SK-N-SH (cell line): ENCODE results near the gene NEURL3.
"Not testable (repeated sequence)": the region's sequence is repeated elsewhere in the genome, so short reads cannot be mapped to it uniquely, and the experiment has no call there.

Experiments used
- EP300 ChIP-seq, 2 experiments: IDR thresholded peaks; 2 replicates each; pipeline versions ENCODE4 v1.4.0 to v1.6.1; 2012; ENCODE audit warnings: borderline replicate concordance in 1 of 2, low read depth in 1 of 2, low read length in 1 of 2
- GABPA ChIP-seq: IDR thresholded peaks from 2 replicates; pipeline ENCODE4 v1.4.0; 2012; ENCODE audit warnings: low read depth, mild to moderate bottlenecking
- MXI1 ChIP-seq: IDR thresholded peaks from 2 replicates; pipeline ENCODE4 v1.6.1; 2012; ENCODE audit warnings: mild to moderate bottlenecking, low read depth, low read length, improper control_type of control experiment
- POLR2AphosphoS5 ChIP-seq: IDR thresholded peaks from 2 replicates; pipeline ENCODE4 v1.6.1; 2012; ENCODE audit warnings: low read depth, low read length
- RAD21 ChIP-seq: IDR thresholded peaks from 2 replicates; pipeline ENCODE4 v1.6.1; 2012; ENCODE audit warnings: mild to moderate bottlenecking, low read length
- SIN3A ChIP-seq: IDR thresholded peaks from 2 replicates; pipeline ENCODE4 v1.6.1; 2012; ENCODE audit warnings: low read depth, mild to moderate bottlenecking, low read length, moderate library complexity, borderline replicate concordance
- TAF1 ChIP-seq: IDR thresholded peaks from 2 replicates; pipeline ENCODE4 v1.6.1; 2012; ENCODE audit warnings: low read depth, mild to moderate bottlenecking, low read length, moderate library complexity, borderline replicate concordance
- TEAD4 ChIP-seq: IDR thresholded peaks from 2 replicates; pipeline ENCODE4 v1.4.0; 2012; ENCODE audit warnings: mild to moderate bottlenecking, borderline replicate concordance; ENCODE audit not compliant: insufficient read depth
- TF ChIP-seq, protein P1 (sequence below): fragments of 200-600 bp; sonication (generic); IDR thresholded peaks from 2 replicates; pipeline ENCODE4 v1.6.1; 2017; ENCODE audit warnings: antibody characterized with exemption, mild to moderate bottlenecking, moderate library complexity
- TF ChIP-seq, protein P2 (sequence below): IDR thresholded peaks from 2 replicates; pipeline ENCODE4 v1.6.1; 2012; ENCODE audit warnings: mild to moderate bottlenecking, low read depth, low read length, moderate library complexity
- TF ChIP-seq, protein P3 (sequence below): IDR thresholded peaks from 2 replicates; pipeline ENCODE4 v1.4.0; 2012; ENCODE audit warnings: low read depth, borderline replicate concordance

DNA sequence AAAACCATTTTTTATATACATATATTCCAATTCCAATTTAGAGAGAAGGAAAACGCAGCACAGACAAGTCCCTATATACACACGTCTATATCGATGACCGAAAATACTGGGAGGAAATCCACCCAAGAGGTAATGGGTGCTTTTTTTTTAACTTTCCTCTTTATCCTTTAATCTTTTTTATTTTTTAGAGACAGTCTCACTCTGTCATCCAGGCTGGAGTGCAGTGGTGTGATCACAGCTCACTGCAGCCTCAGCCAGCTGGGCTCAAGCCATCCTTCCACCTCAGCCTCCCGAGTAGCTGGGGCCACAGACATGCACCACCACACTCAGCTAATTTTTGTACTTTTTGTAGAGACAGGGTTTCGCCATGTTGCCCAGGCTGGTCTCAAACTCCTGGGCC lies 6.5 kb downstream of the NEURL3 start:
- TF ChIP-seq, protein P1, sequence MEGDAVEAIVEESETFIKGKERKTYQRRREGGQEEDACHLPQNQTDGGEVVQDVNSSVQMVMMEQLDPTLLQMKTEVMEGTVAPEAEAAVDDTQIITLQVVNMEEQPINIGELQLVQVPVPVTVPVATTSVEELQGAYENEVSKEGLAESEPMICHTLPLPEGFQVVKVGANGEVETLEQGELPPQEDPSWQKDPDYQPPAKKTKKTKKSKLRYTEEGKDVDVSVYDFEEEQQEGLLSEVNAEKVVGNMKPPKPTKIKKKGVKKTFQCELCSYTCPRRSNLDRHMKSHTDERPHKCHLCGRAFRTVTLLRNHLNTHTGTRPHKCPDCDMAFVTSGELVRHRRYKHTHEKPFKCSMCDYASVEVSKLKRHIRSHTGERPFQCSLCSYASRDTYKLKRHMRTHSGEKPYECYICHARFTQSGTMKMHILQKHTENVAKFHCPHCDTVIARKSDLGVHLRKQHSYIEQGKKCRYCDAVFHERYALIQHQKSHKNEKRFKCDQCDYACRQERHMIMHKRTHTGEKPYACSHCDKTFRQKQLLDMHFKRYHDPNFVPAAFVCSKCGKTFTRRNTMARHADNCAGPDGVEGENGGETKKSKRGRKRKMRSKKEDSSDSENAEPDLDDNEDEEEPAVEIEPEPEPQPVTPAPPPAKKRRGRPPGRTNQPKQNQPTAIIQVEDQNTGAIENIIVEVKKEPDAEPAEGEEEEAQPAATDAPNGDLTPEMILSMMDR, result not testable (repeated sequence)
- not testable (repeated sequence) for TF ChIP-seq GABPA; EP300 (IDR thresholded peaks at IDR 0.05; ENCODE audit: borderline replicate concordance in 1 of 2, low read depth in 1 of 2, low read length in 1 of 2); MXI1; RAD21; TEAD4; POLR2AphosphoS5; SIN3A; TAF1
- TF ChIP-seq, protein P2, sequence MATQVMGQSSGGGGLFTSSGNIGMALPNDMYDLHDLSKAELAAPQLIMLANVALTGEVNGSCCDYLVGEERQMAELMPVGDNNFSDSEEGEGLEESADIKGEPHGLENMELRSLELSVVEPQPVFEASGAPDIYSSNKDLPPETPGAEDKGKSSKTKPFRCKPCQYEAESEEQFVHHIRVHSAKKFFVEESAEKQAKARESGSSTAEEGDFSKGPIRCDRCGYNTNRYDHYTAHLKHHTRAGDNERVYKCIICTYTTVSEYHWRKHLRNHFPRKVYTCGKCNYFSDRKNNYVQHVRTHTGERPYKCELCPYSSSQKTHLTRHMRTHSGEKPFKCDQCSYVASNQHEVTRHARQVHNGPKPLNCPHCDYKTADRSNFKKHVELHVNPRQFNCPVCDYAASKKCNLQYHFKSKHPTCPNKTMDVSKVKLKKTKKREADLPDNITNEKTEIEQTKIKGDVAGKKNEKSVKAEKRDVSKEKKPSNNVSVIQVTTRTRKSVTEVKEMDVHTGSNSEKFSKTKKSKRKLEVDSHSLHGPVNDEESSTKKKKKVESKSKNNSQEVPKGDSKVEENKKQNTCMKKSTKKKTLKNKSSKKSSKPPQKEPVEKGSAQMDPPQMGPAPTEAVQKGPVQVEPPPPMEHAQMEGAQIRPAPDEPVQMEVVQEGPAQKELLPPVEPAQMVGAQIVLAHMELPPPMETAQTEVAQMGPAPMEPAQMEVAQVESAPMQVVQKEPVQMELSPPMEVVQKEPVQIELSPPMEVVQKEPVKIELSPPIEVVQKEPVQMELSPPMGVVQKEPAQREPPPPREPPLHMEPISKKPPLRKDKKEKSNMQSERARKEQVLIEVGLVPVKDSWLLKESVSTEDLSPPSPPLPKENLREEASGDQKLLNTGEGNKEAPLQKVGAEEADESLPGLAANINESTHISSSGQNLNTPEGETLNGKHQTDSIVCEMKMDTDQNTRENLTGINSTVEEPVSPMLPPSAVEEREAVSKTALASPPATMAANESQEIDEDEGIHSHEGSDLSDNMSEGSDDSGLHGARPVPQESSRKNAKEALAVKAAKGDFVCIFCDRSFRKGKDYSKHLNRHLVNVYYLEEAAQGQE, result not testable (repeated sequence)
- TF ChIP-seq, protein P3, sequence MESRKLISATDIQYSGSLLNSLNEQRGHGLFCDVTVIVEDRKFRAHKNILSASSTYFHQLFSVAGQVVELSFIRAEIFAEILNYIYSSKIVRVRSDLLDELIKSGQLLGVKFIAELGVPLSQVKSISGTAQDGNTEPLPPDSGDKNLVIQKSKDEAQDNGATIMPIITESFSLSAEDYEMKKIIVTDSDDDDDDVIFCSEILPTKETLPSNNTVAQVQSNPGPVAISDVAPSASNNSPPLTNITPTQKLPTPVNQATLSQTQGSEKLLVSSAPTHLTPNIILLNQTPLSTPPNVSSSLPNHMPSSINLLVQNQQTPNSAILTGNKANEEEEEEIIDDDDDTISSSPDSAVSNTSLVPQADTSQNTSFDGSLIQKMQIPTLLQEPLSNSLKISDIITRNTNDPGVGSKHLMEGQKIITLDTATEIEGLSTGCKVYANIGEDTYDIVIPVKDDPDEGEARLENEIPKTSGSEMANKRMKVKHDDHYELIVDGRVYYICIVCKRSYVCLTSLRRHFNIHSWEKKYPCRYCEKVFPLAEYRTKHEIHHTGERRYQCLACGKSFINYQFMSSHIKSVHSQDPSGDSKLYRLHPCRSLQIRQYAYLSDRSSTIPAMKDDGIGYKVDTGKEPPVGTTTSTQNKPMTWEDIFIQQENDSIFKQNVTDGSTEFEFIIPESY, result not testable (repeated sequence)
